GM12891 (cell line): ENCODE data around the gene PERM1.

Source experiments
- PAX5 ChIP-seq: IDR thresholded peaks from 2 replicates; pipeline ENCODE4 v1.6.1; 2011; ENCODE audit warnings: low read length, moderate library complexity, mild to moderate bottlenecking; ENCODE audit not compliant: insufficient read depth, severe bottlenecking
- POLR2A ChIP-seq: IDR thresholded peaks from 2 replicates; pipeline ENCODE4 v1.6.1; 2011; ENCODE audit warnings: low read depth, low read length, control low read depth
- POLR2AphosphoS5 ChIP-seq: IDR thresholded peaks from 2 replicates; pipeline ENCODE4 v1.6.1; 2011; ENCODE audit warnings: low read depth, low read length, control low read depth
- POU2F2 ChIP-seq: IDR thresholded peaks from 2 replicates; pipeline ENCODE4 v1.6.1; 2011; ENCODE audit warnings: low read depth, mild to moderate bottlenecking, control low read depth, low read length, moderate library complexity
- SPI1 ChIP-seq: IDR thresholded peaks from 2 replicates; pipeline ENCODE4 v1.6.1; 2011; ENCODE audit warnings: low read depth, low read length, control low read depth
- TAF1 ChIP-seq: IDR thresholded peaks from 2 replicates; pipeline ENCODE4 v1.6.1; 2011; ENCODE audit warnings: low read depth, low read length, control low read depth

DNA sequence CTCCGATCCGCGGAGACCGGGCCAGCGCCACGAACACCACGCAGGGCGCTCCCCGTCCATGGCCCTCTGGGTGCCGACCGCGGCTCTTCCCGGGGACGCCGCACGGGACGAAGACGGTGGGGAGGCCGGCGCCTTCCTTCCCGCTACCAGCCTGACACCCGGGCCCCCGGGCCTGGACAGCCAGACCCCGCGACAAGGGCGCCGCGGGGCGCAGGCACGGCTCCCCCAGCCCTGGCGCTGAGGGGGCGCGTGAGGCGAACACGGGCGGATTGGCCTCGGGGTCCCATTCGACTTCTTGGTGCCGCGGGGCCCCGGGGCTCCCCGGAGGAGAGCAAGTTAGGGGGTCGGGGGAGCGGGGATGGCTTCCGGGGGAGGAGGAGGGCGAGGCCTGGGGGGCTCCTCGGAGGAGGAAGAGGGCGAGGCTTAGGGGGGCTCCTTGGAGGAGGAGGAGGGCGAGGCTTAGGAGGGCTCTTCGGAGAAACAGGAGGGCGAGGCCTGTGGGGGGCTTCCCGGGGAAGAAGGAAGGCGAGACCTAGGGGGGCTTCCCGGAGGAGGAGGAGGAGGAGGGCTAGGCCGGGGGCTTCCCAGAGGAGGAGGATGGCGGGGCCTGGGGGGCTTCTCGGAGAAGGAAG is 22.0 kb downstream of the PERM1 start:
- TF ChIP-seq POLR2AphosphoS5 = no peak
- no peak for TF ChIP-seq POLR2A
- no peak for TF ChIP-seq TAF1
- TF ChIP-seq SPI1 = no peak
- TF ChIP-seq POU2F2 = no peak
- no peak for TF ChIP-seq PAX5
